ENCODE measurements around the gene DCAF5.

DCAF5 gene

DNA sequence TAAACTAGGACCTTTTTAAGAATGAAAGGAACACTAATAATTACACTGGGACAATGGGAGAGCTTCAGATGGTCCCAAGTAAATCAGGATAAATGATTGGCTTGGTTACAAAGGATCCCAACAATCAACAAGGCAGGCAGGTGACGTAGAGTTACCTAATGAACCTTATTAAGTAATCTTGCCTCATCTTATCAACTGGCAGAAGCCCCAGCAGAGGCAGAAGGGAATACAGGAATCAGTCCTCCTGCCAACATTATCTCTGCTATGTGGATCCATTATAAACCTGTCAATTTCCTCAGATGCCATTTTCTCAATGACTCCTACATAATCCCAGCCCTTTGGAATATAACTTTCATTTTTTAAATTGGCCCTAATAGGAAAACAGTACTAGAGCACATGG is 11.4 kb downstream of the DCAF5 start:
- DNase-seq (ENCODE audit: low read depth in 3 of 3) = no peak

DNA sequence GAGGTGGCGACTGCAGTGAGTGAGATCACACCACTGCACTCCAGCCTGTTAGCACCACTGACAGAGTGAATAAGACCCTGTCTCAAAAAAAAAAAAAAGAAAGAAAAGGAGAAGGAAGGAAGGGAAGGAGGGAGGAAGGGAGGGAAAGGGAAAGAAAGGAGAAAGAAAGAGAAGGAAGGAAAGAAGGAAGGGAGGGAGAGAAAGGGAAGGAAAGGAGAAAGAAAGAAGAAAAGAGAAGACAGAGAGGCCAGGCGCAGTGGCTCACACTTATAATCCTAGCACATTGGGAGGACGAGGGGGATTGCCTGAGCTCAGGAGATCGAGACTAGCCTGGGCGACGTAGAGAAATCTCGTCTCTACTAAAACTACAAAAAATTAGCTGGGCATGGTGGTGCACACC is 13.2 kb downstream of the DCAF5 start:
- no peak for DNase-seq (ENCODE audit: low read depth in 3 of 3)

DNA sequence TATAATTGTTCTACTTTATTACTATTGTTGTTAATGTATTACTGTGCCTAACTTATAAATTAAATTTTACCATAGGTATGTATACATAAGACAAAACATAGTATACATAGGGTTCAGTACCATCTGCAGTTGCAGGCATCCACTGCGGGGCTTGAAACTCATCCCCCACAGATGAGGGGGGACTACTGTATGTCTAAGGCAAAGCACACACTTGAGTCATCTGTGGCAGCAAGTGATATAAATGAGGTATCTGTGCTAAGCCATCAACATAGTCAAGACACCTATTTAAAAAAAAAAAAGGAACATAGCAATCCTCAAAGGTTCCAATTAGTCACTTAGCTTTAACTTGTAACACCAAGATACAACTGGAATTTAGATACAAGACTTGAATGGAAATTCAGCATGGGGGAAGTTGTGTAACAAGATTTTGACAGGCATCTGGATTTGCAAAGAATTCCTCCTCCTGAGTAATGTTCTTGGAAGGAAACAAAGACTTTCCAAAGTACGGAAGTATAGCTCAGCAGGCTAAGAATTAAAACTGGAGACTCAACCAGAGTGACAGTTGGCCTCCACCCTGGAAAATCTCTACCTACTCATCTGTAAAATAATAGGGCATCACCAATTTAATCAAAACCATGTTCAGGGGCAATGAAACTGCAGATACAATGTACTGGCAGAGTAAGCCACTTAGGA is 14.9 kb downstream of the DCAF5 start:
- DNase-seq (ENCODE audit: low read depth in 3 of 3) = no peak

DNA sequence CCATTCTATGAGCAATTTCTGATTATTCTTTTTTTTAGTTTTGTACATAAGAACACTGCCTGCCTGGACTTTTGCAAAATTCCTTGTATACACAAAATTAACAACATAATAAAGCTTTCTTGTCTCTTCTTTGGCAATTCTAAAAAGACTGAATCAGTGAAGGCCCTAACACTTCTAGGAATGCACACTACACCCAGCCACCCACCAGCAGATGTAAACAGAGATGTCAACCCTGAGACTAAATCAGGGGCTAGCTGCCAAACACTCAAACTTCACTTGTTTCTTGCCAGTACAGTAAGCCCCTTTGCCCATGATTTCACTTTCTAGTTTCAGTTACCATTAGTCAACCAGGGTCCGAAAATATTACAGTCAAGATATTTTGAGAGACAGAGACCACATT is 15.5 kb downstream of the DCAF5 start:
- DNase-seq (ENCODE audit: low read depth in 3 of 3) = no peak

DNA sequence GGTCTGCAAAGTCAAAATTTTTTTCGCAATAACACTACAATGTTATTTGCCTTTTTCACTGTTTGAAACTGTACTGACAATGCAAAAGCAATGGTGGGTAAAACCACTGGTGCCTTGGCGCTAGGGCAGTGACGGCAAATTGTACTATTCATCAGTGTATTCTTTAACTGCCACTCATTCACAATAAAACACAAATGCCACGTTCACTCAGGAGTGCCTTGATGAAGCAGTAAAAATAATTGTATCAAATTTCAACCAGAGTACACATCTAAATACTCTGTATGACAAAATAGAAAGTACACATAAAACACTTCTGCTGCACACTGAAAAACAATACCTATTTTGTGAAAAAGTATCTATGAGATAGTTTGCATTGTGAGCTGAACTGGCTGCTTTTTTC is 17.8 kb downstream of the DCAF5 start:
- DNase-seq (ENCODE audit: low read depth in 3 of 3) = no peak

DNA sequence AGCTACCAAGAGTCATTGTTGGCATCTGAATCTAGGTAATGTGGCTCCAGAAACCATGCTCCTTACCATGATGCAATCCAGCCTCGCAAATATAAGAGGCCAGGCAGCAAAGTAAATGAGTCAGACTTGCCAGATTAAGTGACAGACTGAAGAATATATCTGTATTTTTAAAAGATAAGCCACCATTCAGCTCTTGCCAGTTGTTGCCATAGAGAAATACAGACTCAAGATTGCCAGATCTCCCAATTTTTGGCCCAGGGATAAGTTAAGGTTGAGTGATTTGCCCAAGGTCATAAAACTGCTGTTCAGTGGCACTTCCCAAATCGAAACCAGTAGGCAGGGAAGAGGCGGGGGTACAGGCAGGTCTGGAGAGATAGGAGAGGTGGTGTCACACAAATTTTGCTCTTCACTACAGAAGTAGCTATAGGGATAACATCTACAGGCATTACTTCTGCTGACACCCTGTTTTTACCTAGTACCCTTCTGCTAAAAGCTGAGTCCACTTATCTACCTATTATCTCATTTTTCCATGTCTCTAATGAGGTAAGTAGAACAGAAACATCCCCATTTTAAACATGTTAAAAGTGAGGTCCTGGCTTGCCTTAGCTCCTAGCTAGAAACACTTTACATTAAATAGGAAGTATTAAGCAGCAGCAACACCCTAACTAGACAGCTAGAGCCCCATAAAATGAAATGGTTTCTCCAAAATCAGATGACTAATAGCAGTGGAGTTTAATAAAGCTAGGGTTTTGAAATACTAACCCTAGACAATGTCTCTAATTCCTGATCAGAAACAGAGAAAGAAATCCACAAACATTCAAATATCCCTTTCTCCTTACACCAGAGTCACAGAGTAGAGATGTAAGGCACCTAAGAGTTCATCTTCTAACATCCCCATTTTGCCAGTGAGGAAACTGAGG is 19.5 kb downstream of the DCAF5 start:
- DNase-seq (ENCODE audit: low read depth in 3 of 3) = no peak

DNA sequence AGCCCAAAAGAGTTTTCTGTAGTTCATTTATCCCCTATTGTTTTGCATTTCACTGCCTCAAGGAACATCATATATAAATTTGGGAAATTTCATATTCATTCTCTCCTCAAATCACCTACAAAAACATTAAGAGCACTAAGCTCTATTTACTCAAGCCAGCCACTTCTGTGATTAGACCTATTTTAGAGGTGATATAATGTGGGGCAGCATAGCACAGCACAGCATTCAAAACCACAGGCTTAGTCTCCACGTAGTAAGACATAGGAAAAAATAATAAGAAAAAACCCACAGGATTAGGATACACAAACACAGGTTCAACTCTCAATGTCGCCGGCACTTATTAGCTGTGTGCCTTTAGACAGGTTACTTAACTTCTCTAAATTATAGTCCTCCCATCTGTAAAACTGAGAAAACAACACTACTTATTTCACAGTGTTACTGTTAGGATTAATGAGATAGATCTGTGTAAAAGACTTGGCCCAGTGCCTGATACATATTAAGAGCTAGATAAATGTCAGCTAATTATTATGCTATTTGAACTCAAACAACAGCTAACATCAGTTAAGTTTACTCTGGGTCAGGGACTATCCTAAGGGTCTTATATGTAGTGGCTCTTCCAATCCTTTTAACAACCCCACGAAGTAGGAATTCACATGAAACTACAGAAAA is 20.3 kb downstream of the DCAF5 start:
- no peak for DNase-seq (ENCODE audit: low read depth in 3 of 3)

DNA sequence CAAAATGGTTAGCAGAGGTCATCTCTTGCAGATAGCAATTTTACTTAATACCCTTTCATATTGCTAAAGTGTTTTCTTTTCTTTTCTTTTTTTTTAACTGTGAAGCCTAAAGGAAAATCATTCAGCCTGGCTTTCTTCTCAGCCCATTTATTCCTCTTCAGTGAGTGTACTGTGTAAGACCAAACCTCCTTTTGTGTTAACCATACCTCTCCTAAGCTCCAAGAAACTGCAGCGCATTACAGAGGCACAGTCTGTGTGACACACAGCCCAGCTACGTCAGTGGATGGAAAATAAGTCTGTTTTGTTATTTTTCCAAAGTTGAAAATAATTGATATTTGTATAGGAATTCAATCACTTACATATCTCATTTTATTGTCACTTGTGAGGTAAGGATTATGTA is 21.7 kb downstream of the DCAF5 start:
- DNase-seq (ENCODE audit: low read depth in 3 of 3) = no peak

DNA sequence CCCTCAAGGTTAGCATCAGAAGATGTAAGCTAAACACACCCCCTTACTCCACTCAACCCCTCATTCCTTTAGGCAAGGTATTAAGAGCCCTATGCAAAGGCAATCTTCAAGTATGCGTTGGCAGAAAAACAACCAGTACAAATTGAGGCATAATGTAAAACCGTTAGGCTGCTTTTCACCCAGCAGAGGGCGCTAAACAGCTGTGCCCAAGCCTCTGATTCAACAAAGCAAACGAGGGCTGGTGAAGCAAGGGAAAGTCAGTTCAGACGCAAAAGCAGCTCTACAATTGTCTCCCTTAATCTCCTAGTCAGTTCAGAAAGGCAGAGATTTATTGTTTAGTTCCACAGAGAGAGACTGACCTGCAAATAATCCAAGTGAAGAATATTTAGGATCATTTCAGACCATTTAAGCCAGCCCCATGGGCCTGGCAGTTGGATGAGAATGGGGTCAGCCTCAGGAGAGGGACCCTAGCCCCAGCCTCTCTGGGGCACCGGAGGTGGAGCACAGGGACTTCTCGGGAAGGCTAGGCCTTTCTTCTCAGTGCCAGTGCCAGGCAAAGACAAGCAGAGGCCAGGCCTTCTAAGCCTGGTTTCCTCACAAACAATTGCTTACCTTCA is 23.5 kb downstream of the DCAF5 start:
- DNase-seq (ENCODE audit: low read depth in 3 of 3) = peak; percentile 27 to 55 (median 36)

DNA sequence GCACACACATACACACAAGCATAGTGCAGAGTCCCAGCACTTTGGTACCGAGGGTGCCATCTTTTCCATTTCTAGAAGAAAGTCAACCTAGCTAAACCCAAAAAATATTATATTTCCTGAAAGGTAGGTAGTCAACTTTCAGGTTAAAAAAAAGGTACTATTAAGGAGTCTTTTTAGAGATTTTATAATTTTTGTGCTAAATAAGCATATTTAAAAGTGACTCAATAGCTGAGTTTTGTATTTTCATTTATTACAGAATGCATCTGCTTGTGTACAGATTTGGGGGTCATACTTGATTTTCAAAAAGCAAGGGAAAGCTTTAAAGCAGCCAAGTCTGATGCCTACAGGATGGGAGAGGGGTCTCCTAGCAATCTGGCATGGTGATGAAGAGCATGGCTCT is 34.6 kb downstream of the DCAF5 start:
- no peak for DNase-seq (ENCODE audit: low read depth in 3 of 3)

DNA sequence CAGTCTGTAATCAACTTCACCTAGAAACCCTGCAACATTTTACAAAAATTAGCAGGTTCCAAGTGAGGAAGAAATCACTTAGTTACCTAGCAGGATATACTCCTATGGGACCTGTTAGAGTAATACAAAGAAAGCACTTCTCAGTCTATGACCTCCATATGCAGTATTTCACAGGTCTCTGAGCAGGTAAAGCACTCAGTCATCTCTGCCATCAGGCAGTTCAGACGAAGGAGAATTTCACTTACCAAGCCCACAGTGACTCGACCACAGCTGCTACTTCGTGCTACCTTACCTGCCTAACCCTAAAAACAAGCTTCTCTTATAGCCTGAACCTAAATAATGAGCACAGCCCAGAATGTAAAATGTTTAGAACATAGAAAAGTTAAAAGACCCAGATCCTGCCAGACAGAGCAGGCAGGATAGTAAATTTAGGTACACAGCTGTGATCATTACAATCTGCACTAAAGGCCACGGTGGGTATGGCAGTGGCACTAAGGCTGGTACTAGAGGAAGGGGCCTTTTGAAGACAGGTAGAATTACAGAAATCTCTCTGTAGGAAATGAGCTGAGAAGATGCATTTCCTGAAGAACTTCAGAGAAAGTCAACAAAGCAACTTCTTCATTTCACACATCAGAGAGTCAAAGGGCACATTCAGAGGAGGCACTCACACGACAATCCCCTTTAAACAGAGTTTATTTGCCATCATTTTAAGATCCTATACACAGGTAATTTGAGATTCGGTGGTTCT is 35.7 kb downstream of the DCAF5 start:
- DNase-seq (ENCODE audit: low read depth in 3 of 3) = no peak

DNA sequence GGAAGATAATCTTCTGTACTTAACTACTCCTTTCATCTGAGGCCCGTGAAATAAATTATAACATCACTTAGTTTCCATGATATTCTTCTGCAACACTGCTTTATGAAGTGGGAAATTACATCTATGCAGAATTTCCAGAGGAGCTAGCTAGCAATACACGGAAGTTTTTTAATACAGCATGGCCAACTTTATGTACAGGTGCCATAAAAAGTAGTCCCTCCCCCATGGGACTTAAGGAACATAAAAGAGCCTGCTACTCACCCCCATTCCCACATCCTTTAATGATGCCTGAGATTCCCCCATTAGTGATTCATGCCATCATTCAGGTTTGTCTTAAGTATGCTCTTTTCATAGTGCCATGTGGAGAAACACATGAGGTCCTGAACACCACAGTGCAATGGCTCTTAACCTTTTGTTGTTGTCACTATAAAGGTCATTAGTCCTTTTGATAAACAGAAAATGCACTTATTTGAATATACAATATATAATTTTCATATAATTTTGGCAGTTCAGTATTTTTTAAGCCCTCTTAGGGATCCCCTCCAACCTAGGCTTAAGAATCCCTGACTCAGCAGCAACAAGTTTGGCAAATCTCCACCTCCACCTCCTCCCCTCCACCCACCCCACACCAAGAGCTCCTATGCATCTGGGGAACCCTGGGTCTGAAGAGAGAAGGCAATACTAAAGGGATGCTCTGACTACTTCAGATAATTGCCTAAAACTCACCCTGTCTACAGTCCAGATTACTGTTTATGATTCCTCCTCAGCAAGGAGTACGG is 37.3 kb downstream of the DCAF5 start:
- DNase-seq (ENCODE audit: low read depth in 3 of 3) = no peak

DNA sequence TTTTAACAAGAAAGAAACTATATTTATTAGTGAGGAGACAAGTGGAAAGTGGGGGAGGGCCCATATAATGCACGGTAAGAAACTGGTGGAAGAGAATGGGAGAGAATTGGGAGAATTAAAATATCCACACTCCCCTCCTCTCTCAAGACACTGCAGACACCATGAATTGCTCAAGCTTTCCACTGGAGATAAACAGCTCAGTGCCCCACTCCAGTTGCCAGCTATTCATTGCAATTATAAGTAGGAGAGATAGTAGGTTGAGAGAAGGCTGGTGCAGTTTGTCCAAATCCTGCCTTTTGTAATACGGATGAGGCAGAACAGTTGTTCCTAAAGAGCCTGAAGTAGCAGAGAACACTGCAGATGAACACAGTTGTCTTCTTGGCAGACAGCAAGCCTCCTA is 38.2 kb downstream of the DCAF5 start:
- DNase-seq (ENCODE audit: low read depth in 3 of 3) = no peak

DNA sequence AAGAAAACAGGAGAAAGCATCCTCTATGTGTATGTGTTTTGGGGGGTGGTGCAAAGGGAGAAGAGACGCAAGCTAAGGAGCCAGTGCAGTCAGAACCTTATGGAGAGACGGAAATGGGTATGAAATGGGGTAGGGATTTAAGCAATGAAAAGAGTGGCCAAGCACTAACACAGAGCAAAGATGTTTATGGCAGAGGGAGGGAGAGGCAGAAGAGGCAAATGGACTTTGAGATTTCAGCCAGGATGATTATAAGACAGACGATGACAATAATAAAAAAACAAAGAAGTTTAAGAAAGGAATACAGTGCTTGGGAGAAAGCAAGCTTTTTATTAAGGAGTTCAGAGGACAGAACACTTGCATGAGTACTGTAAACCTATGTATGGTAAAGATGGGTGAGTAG is 44.6 kb downstream of the DCAF5 start:
- DNase-seq (ENCODE audit: low read depth in 3 of 3) = no peak

DNA sequence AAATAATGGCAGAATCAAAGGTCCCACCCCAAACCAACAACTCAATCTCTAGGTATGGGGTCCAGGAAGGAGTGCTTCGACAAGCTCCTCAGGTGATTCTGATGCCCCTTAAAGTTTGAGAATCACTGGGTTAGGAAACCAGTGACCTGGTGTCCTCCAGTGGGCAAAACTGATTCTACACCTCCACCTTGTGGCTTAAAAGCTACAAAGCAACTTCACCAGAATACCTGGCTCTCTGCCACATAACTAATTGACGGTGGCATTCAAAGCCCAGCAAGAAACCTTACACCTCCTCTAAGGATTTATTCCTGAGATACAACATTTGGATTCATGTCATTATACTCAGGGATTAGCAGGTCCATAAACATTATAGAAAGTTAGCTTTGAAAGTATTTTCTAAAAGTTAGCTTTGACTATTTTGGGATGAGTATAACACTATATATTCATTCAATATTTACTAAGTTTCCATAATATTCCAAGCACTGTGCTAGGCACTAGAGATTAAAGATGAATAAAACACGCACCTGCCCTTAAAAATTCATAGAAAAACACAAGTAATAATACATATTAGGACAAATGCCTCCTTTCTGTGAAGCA is 45.4 kb downstream of the DCAF5 start:
- no peak for DNase-seq (ENCODE audit: low read depth in 3 of 3)

DNA sequence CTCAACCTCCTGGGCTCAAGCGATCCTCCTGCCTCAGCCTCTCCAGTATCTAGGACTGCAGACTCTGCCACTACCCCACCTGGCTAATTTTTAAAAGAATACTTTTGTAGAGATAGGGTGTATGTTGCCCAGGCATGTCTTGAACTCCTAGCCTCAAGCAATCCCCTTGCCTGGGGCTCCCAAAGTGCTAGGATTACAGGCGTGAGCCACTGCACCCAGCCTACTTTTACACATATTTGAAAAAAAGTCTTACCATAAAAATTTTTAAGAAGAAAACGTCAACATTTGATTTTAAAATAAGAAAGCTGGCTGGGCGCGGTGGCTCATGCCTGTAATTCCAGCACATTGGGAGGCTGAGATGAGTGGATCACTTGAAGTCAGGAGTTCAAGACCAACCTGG is 46.5 kb downstream of the DCAF5 start:
- DNase-seq (ENCODE audit: low read depth in 3 of 3) = no peak

DNA sequence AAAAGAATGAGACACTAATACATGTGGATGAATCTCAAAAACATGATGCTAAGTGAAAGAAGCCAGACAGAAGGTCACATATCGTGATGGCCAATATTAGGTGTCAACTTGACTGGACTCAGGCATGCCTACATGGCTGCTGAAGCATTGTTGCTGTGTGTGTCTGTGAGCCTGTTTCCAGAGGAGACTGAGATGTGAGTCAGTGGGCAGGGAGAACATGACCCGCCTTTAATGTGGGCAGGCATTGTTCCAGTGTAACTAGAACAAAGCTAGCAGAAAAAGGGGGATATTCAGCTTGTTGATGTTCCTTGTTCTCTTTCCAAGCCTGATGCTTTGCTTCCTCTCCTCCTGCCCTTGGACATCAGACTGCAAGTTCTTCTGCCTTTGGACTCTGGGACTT is 47.6 kb downstream of the DCAF5 start:
- no peak for DNase-seq (ENCODE audit: low read depth in 3 of 3)

DNA sequence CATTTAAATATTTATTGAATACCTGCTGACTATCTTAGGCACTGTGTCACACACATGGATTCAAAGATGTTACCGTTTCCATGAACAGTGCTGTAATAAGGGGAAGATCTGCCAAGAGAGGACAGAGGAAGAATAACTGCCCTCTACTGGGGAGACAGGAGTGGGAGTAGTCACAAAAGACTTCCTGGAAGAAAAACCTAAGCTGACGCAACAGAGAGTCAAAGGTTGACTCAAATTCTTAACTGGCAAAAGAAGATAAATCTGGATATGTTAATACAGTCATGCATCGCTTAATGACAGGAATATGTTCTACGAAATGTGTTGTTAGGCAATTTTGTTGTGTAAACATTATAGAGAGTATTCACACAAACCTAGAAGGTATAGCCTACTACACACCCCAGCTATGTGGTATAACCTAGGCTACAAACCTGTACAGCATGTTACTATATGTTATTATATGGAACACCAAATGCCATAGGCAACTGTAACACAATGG is 51.5 kb downstream of the DCAF5 start:
- DNase-seq (ENCODE audit: low read depth in 3 of 3) = no peak

DNA sequence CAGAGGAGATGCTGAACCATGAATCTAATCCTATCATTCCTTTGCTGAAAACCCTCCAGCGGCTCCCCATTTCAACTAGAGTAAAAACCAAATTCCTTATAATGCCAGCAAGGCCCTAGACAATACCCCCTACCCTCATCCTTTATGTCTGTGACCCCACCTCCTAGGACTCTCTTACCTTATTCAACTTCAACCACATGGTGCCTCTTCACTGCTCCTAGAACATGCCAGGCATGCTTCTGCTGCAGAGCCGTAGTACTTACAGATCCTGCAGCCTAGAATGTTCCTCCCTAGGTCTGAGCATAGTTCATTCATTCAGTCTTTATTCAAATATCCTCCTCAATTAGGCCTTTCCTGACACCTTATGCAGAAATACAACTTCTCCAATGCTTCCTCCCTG is 54.9 kb downstream of the DCAF5 start:
- DNase-seq (ENCODE audit: low read depth in 3 of 3) = no peak

DNA sequence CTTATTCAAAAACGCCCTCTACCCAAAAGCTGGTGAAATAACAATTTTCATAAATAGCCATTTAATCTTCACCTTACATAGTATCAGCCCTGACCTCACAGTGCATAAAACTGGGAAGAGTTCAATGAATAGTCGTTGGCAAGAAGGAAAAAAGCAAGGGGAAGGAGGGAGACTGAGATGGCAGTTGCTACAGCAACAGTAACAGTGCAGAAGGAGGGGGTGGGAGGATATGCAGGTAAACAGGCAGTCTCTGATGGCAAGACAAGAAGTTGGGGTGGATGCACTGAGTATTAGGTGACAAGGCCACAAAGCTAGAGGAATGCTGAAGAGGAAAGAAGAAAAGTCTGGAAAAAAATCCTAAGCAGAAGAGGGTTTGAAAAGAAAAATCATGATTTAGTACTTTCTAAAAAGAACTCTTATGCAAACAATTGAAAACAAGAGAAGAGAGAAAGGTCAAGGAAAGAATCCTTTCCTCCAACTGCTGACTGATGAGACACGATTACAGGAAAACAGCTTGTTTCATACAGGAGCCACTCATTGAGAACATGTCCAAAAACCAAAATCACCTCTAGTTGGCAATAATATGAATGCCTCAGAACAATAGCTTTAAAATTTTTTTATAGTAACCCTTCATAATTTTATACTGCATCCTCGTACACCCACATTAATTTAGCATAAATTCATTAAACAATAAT is 56.0 kb downstream of the DCAF5 start:
- DNase-seq (ENCODE audit: low read depth in 3 of 3) = no peak
